RWPE1 (cell line): ENCODE measurements around the gene DNAAF6.
"Not testable (repeated sequence)": the region's sequence is repeated elsewhere in the genome, so short reads cannot be mapped to it uniquely, and the experiment has no call there.

Experiments
- CTCF ChIA-PET: fragments of 350-600 bp; sonication (Branson Sonifier 250); formaldehyde crosslinking; extraction: SDS; loops from one replicate; lab custom pipeline; 2021; lab: Yijun Ruan, JAX
- POLR2A ChIA-PET: fragments of 400-600 bp; formaldehyde crosslinking; extraction: SDS; loops from one replicate; lab custom pipeline; 2020; ENCODE audit warnings: antibody characterized with exemption; ENCODE audit not compliant: low non-redundant PET; lab: Yijun Ruan, JAX
- DNase-seq: peaks from one replicate; pipeline ENCODE4 v3.0.0; 2012; ENCODE audit warnings: low spot score
- H3K27ac ChIP-seq: fragments of 450-650 bp; 2 replicates; pipeline ENCODE4 v1.5.1; 2017
- TF ChIP-seq, protein P1 (sequence below): fragments of 450-650 bp; conservative IDR thresholded peaks from 2 replicates; pipeline ENCODE4 v1.5.1; 2017; ENCODE audit warnings: low read depth, mild to moderate bottlenecking

The DNAAF6 gene

DNA sequence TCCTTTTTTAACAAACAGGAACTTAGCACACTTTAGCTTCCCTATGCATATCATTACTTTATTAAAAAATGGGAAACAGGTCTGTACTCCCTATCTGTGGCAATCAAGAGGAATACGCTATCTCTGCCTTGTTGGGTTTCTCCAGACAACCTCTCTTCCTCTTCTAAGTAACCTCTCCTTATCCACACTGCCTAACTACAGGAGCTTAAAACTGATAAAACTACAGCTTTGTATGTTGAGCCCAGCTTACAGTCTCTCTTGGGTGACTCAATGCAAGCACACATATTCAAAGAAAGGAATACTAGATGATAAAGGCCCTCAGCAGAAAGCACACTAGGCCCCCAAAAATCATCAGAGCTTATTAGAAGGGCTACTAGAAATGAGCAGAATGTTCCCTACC is 9.1 kb upstream of the DNAAF6 start:
- ChIA-PET CTCF (no interaction called here), POLR2A (no interaction called here)
- TF ChIP-seq, protein P1, sequence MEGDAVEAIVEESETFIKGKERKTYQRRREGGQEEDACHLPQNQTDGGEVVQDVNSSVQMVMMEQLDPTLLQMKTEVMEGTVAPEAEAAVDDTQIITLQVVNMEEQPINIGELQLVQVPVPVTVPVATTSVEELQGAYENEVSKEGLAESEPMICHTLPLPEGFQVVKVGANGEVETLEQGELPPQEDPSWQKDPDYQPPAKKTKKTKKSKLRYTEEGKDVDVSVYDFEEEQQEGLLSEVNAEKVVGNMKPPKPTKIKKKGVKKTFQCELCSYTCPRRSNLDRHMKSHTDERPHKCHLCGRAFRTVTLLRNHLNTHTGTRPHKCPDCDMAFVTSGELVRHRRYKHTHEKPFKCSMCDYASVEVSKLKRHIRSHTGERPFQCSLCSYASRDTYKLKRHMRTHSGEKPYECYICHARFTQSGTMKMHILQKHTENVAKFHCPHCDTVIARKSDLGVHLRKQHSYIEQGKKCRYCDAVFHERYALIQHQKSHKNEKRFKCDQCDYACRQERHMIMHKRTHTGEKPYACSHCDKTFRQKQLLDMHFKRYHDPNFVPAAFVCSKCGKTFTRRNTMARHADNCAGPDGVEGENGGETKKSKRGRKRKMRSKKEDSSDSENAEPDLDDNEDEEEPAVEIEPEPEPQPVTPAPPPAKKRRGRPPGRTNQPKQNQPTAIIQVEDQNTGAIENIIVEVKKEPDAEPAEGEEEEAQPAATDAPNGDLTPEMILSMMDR, result no peak
- DNase-seq, result no peak
- no peak overlapping the region for H3K27ac ChIP-seq

DNA sequence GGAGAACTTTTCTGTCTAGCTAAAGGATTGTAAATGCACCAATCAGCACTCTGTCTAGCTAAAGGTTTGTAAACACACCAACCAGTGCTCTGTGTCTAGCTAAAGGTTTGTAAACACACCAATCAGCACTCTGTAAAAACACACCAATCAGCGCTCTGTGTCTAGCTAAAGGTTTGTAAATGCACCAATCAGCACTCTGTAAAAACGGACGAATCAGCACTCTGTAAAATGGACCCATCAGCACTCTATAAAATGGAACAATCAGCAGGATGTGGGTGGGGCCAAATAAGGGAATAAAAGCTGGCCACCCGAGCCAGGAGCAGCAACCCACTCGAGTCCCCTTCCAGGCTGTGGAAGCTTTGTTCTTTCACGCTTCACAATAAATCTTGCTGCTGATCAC is 8.3 kb upstream of the DNAAF6 start:
- CTCF ChIA-PET, POLR2A ChIA-PET: not testable (repeated sequence)

GRCh38 chrX:107199491-107199890 is 6.9 kb upstream of the DNAAF6 start:
- CTCF ChIA-PET, result interaction anchor here (1.1 kb wide), 1 partner anchor 15 kb away, joined by 4 read pairs; no protein-coding TSS in a partner anchor
- H3K27ac ChIP-seq, result no peak overlapping the region
- POLR2A ChIA-PET, result no interaction called here
- TF ChIP-seq, protein P1, result no peak
- no peak for DNase-seq

More for the DNA sequence above, 8.3 kb upstream of the DNAAF6 start:
- DNase-seq, H3K27ac ChIP-seq: not testable (repeated sequence)

GRCh38 chrX:107204068-107204605 is 2.3 kb upstream of the DNAAF6 start:
- DNase-seq, result no peak
- ChIA-PET POLR2A (no interaction called here), CTCF (no interaction called here)

DNA sequence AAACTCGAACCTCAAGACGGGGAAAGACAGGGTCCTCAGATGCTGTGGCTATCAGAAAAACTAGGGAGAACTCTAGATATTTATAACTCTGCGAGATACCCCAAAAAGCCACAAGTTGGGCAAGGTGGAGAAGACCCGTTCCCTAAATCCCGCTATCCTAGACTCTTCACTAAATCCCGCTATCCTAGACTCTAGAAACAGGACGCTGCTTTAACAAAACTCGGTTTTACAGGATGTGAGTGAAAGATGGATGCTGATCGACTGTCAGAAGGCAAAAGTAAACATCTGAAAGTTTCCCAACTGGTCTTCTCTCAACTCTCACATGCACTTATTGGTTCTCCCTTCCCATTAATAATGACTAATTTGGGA is 270 bp downstream of the DNAAF6 start:
- POLR2A ChIA-PET, result no interaction called here

More at GRCh38 chrX:107204068-107204605, 2.3 kb upstream of the DNAAF6 start:
- TF ChIP-seq, protein P1, result no peak
- no peak overlapping the region for H3K27ac ChIP-seq

GRCh38 chrX:107207089-107207488 is 678 bp downstream of the DNAAF6 start:
- TF ChIP-seq, protein P1, result no peak

More for the DNA sequence above, 270 bp downstream of the DNAAF6 start:
- H3K27ac ChIP-seq, result peak overlapping the region; percentile 77
- TF ChIP-seq, protein P1, result no peak
- CTCF ChIA-PET, result no interaction called here
- DNase-seq, result no peak

GRCh38 chrX:107207943-107208342 is 1.5 kb downstream of the DNAAF6 start:
- CTCF ChIA-PET, result no interaction called here
- TF ChIP-seq, protein P1, result no peak
- POLR2A ChIA-PET, result no interaction called here
- DNase-seq, result no peak
- H3K27ac ChIP-seq, result no peak overlapping the region

More at GRCh38 chrX:107207089-107207488, 678 bp downstream of the DNAAF6 start:
- no peak overlapping the region for H3K27ac ChIP-seq
- CTCF ChIA-PET, result no interaction called here
- no peak for DNase-seq
- POLR2A ChIA-PET, result no interaction called here
